ENCODE results near the gene ZFHX3. TPM values are rescaled to one million over a fixed set of nuclear protein-coding genes. Genes with fewer than 3 reads are reported as not detected.

The ZFHX3 gene
- total and polyA plus RNA-seq, 11 donors = 3.8 to 21.6 (median 13.6) TPM

- ATAC-seq = no peak
- H3K27ac ChIP-seq = no peak overlapping the region
- H3K4me3 ChIP-seq = no peak overlapping the region
- no peak for DNase-seq
- TF ChIP-seq POLR2A (IDR thresholded peaks at IDR 0.05) (no peak), CTCF (IDR thresholded peaks at IDR 0.05) (no peak)
- 93 to 96% (median 95%) methylated on average over 11 of the region's 11 CpGs for WGBS, 4 donors
- peaks cover 0 to 19% (median 10%) of the 10 kb centered on the region in 12 donors for H3K4me1 ChIP-seq
- intact Hi-C loops (cut with DNase I) = loop anchor here in 2 of 10 donors (10.0 kb wide), 2 partner anchors 216 to 1036 kb away; no protein-coding TSS in a partner anchor
- H3K27me3 ChIP-seq = no peaks in the 10 kb centered on the region
- no peaks in the 10 kb centered on the region for H3K9me3 ChIP-seq
- H3K36me3 ChIP-seq = no peaks in the 10 kb centered on the region
Observed at GRCh38 chr16:72838586-72838910, 209.4 kb downstream of the ZFHX3 start.

- TF ChIP-seq POLR2A (IDR thresholded peaks at IDR 0.05) (no peak), CTCF (IDR thresholded peaks at IDR 0.05) (no peak)
- no peaks in the 10 kb centered on the region for H3K27me3 ChIP-seq
- H3K4me1 ChIP-seq = peaks cover 0 to 23% (median 11%) of the 10 kb centered on the region in 12 donors
- no peaks in the 10 kb centered on the region for H3K9me3 ChIP-seq
- intact Hi-C loops (cut with DNase I) = loop anchor here in 2 of 10 donors (10.0 kb wide), 2 partner anchors 217 to 1037 kb away; no protein-coding TSS in a partner anchor
- no peak overlapping the region for H3K27ac ChIP-seq
- no peak for ATAC-seq
- no peaks in the 10 kb centered on the region for H3K36me3 ChIP-seq
- no peak for DNase-seq
- H3K4me3 ChIP-seq = no peak overlapping the region
- 90 to 96% (median 94%) methylated on average over 8 to 9 of the region's 9 CpGs for WGBS, 4 donors
Observed at GRCh38 chr16:72837846-72838585, 209.9 kb downstream of the ZFHX3 start.

GRCh38 chr16:72836985-72837384, 210.9 kb downstream of the ZFHX3 start:
- intact Hi-C loops (cut with DNase I) = loop anchor here in 2 of 10 donors (10.0 kb wide), 2 partner anchors 218 to 1038 kb away; no protein-coding TSS in a partner anchor
- H3K4me1 ChIP-seq = peaks cover 0 to 33% (median 11%) of the 10 kb centered on the region in 12 donors
- no peaks in the 10 kb centered on the region for H3K36me3 ChIP-seq
- no peaks in the 10 kb centered on the region for H3K9me3 ChIP-seq
- H3K27me3 ChIP-seq = no peaks in the 10 kb centered on the region
- DNase-seq (no peak), ATAC-seq (no peak)
- H3K4me3 ChIP-seq = no peak overlapping the region
- WGBS, 4 donors = 95 to 96% (median 95%) methylated on average over 8 of the region's 8 CpGs
- no peak overlapping the region for H3K27ac ChIP-seq
- no peak for TF ChIP-seq POLR2A (IDR thresholded peaks at IDR 0.05)
- no peak for TF ChIP-seq CTCF (IDR thresholded peaks at IDR 0.05)

GRCh38 chr16:72836181-72836580, 211.7 kb downstream of the ZFHX3 start:
- WGBS, 4 donors = 93 to 97% (median 95%) methylated on average over 7 of the region's 7 CpGs
- TF ChIP-seq POLR2A (IDR thresholded peaks at IDR 0.05) (no peak), CTCF (IDR thresholded peaks at IDR 0.05) (no peak)
- Histone ChIP-seq H3K27me3 (no peaks in the 10 kb centered on the region), H3K4me3 (no peak overlapping the region), H3K36me3 (peaks cover 0 to 3% (median 0%) of the 10 kb centered on the region in 9 donors), H3K27ac (no peak overlapping the region), H3K9me3 (no peaks in the 10 kb centered on the region), H3K4me1 (peaks cover 0 to 29% (median 8%) of the 10 kb centered on the region in 12 donors)
- intact Hi-C loops (cut with DNase I) = loop anchor here in 2 of 10 donors (10.0 kb wide), 2 partner anchors 219 to 1039 kb away; no protein-coding TSS in a partner anchor
- DNase-seq = no peak
- ATAC-seq = no peak

All from heart left ventricle (tissue), 16 donors.